Gastrocnemius medialis (tissue), 4 donors: ENCODE results near the gene FASTK.

Source experiments
- CTCF ChIP-seq, 5 experiments: fragments of 450-650 bp in 3 of 5; fragments of 200-600 bp in 2 of 5; sonication (generic) in 2 of 5; IDR thresholded peaks in 4 of 5; conservative IDR thresholded peaks in 1 of 5; 1 replicate in 4 of 5; 2 replicates in 1 of 5; pipeline ENCODE4 v1.5.1; 2016 to 2019; ENCODE audit warnings: antibody characterized with exemption in 5 of 5, mild to moderate bottlenecking in 3 of 5, moderate library complexity in 3 of 5
- POLR2A ChIP-seq, 2 donors: fragments of 450-650 bp; IDR thresholded peaks; one replicate each; pipeline ENCODE4 v1.6.1; 2017; ENCODE audit warnings: antibody characterized with exemption in 2 of 2, mild to moderate bottlenecking in 2 of 2, moderate library complexity in 2 of 2

- no peak for TF ChIP-seq POLR2A (IDR thresholded peaks at IDR 0.05)
- no peak for TF ChIP-seq CTCF (IDR thresholded peaks at IDR 0.05 in 4 of 5, conservative IDR thresholded peaks at IDR 0.05 in 1 of 5)
Measured at GRCh38 chr7:151071032-151071866, 9.4 kb downstream of the FASTK start.
